ENCODE results near the gene ATP8A2. TPM values are rescaled to one million over a fixed set of nuclear protein-coding genes. Genes with fewer than 3 reads are reported as not detected.

ATP8A2 gene
- total and polyA plus RNA-seq, 9 of the 15 experiments (the other 6 are each of a cell fraction or from before 2014, with no cell fraction given), result under 0.01 to 0.33 (median 0.06) TPM; not detected in 4

- H3K9ac ChIP-seq (ENCODE audit: insufficient read depth in 1 of 2, low read depth in 2 of 2, low read length in 2 of 2), result no peak overlapping the region
- in situ Hi-C loops (cut with MboI), result loop anchor here (10.0 kb wide), 1 partner anchor 495 kb away; no protein-coding TSS in a partner anchor
- H3K79me2 ChIP-seq (ENCODE audit: control insufficient read depth, insufficient read depth, low read length), result no peaks in the 10 kb centered on the region
- ChIA-PET POLR2A (interaction anchor here (0.6 kb wide), 1 partner anchor 194 kb away, joined by 4 read pairs; no protein-coding TSS in a partner anchor), CTCF (ENCODE audit: low intra/inter-chr PET ratio) (no interaction called here)
- no peaks in the 10 kb centered on the region for H3K4me1 ChIP-seq (replicated peaks in 1 of 2; ENCODE audit: control insufficient read depth in 2 of 2, insufficient read depth in 2 of 2, low read length in 2 of 2)
- no peak overlapping the region for H3K27ac ChIP-seq (ENCODE audit: extremely low read depth, low read depth, low read length)
- no peak overlapping the region for H3K4me3 ChIP-seq
- H3K4me2 ChIP-seq (ENCODE audit: insufficient read depth, low read length), result no peak overlapping the region
- DNase-seq (ENCODE audit: extremely low read depth in 1 of 4, low spot score in 3 of 4) (no peak), FAIRE-seq (no peak), ATAC-seq (no peak)
- no peaks in the 10 kb centered on the region for H3K9me1 ChIP-seq (ENCODE audit: control insufficient read depth, insufficient read depth, low read length)
- H3K36me3 ChIP-seq (ENCODE audit: control insufficient read depth, insufficient read depth, low read length), result no peaks in the 10 kb centered on the region
- no peaks in the 10 kb centered on the region for H3K9me3 ChIP-seq (replicated peaks; ENCODE audit: control insufficient read depth, insufficient read depth, low read depth, low read length)
- WGBS (ENCODE audit: insufficient coverage, low coverage, missing lambda C conversion rate), result 22% methylated on average over 11 of the region's 14 CpGs
- H3K27me3 ChIP-seq (ENCODE audit: control insufficient read depth in 2 of 2, insufficient read depth in 2 of 2, low read length in 2 of 2), result peaks cover 0 to 11% of the 10 kb centered on the region in 2 experiments; a peak in 2 of 5 replicates
- no peak overlapping the region for H2AFZ ChIP-seq (ENCODE audit: low read depth, low read length)
- no peaks in the 10 kb centered on the region for H4K20me1 ChIP-seq (replicated peaks; ENCODE audit: control insufficient read depth, insufficient read depth, low read length)
- no TSS peak for BruUV-seq (replicated peaks)
- intact Hi-C loops (cut with micrococcal nuclease), result loop anchor here (5.0 to 10.0 kb wide), 2 partner anchors 492 to 565 kb away; no protein-coding TSS in a partner anchor
- TF ChIP-seq, protein P1, sequence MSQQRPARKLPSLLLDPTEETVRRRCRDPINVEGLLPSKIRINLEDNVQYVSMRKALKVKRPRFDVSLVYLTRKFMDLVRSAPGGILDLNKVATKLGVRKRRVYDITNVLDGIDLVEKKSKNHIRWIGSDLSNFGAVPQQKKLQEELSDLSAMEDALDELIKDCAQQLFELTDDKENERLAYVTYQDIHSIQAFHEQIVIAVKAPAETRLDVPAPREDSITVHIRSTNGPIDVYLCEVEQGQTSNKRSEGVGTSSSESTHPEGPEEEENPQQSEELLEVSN (IDR thresholded peaks at IDR 0.05; ENCODE audit: borderline replicate concordance in 1 of 2, extremely low read depth in 1 of 2, insufficient read depth in 1 of 2, insufficient read length in 1 of 2, low read depth in 1 of 2, low read length in 1 of 2, poor library complexity in 1 of 2, severe bottlenecking in 1 of 2), result peak in 1 of 2 experiments; percentile 57
- TF ChIP-seq MYC (IDR thresholded peaks at IDR 0.05; ENCODE audit: low read depth, low read length) (peak; percentile 28; the same call in 1 of the 2 replicates), MYC (CRISPR knock-in tag; IDR thresholded peaks at IDR 0.05; ENCODE audit: borderline replicate concordance, low read depth) (no peak), PHF8 (IDR thresholded peaks at IDR 0.05; ENCODE audit: borderline replicate concordance, low read length) (no peak), HNRNPH1 (optimal IDR thresholded peaks at IDR 0.05; ENCODE audit: low read depth, low read length) (no peak), POU5F1 (IDR thresholded peaks at IDR 0.05; ENCODE audit: borderline replicate concordance, low read depth, low read length, partially characterized antibody) (no peak), TFE3 (CRISPR knock-in tag; IDR thresholded peaks at IDR 0.05) (no peak)
Measured at GRCh38 chr13:25570185-25570584, 198.4 kb downstream of the ATP8A2 start.

Measured in K562 (cell line).